Suprapubic skin (tissue), 3 donors: ENCODE data around the gene PTGES3L.

Experiments
- CTCF ChIP-seq, 2 donors: fragments of 200-600 bp in 1 of 2; fragments of 450-650 bp in 1 of 2; sonication (generic) in 1 of 2; IDR thresholded peaks; one replicate each; pipeline ENCODE4 v1.5.1; 2016 to 2019; ENCODE audit warnings: antibody characterized with exemption in 2 of 2, mild to moderate bottlenecking in 1 of 2, moderate library complexity in 1 of 2
- POLR2A ChIP-seq, 2 donors: fragments of 450-650 bp; IDR thresholded peaks; one replicate each; pipeline ENCODE4 v1.6.1; 2017; ENCODE audit warnings: antibody characterized with exemption in 2 of 2, mild to moderate bottlenecking in 2 of 2, moderate library complexity in 2 of 2

- TF ChIP-seq CTCF (IDR thresholded peaks at IDR 0.05) (no peak), POLR2A (IDR thresholded peaks at IDR 0.05) (no peak)
Observed at GRCh38 chr17:43018008-43018853, 38.4 kb upstream of the PTGES3L start.
